NCI-H1694 treated with DMSO at 0.1 percent for 48 hours (cell line): ENCODE measurements around the gene DUSP8.
A peak's percentile ranks its signal among the peaks of the same experiment; 100 is the strongest.

ENCODE experiments used
- DNase-seq: peaks from one replicate; lab custom pipeline; 2025; lab: John Stamatoyannopoulos, UW

Gene DUSP8

DNA sequence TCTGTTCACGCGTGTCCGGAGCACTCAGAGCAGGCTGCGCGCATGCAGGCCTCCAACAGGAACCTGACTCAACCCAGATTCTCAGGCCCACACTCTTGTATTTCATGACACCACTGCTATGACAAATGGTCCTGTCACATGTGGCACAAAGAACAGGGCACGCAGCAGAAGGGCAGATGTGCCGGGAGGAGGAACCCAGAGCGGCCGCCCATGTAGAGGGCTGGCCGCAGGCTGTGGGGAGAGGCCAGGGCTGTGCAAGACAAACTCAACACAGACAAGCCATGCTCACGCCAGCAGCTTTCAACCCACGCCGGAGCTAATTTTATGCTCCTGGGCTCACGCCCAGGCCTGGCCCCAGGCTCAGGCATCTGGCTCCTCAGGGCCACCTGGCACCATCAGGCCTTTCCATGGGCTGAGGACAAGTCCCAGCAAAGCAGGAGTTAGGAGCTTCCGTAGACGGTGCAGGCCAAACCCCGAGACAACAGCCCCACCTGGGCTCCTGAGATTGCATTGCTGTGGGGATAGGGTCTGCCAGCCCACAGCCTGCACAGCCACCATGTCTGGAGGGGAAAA is 40.0 kb downstream of the DUSP8 start:
- DNase-seq: peak; percentile 94

DNA sequence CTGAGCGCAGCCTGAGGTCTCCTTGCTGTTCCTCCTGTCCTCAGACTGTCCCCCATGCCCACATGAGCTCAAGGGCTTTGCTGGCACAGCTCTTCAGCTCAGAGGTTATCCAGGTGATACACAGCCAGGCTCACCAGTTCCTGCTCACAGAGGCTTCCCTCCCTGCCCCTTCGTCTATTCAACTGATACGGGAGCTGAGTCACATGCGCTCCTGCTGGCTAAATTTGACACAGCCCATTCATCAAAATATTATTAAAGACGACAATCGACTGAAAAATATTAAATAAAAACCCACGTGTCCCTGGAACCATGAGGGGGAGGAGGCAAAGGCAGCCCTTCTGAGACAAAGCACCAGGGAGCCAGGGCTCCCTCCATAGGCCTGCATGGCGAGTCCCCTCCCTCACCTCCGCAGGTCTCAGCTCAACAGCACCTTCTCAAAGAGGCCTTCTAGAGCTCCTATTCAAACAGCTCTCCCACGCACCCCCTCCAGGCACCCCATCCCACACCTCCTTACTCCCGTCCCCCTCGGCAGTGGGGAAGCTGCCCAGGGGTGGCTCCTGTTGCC is 40.5 kb downstream of the DUSP8 start:
- DNase-seq: peak; percentile 60

DNA sequence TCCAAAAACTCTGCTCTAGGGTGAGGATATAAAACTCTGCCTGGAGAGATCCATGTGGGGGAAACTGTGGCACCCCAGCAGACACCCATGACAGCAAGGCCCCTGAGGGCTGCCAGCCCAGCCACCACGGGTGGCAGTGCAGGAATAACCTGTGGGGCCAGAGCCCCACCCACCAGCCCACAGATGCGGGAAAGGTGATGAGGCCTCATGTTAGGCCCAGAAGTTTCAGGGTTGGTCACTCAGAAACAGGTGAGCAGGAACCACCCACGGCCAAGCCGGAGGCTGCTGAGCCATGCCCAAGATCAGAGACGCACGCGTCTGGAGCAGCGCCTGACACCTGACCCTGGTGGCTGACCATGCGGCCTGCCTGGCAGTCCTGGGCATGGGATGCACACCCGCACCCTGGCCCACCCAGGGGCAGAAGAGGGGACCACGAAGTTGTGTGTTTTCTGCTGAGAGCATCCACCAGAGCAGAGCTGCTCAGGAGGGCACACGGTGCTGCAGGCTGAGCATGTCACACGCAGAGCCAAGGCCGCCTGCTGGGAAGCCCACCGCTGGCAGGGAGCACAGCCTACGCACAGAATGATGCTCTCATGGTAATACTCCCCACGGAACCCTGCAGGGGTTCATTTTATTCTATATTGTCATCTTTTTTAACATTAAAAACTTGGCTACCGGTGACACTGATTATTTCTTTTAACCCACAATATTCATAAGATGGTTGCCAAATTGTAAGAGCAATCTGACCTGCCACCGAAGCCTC is 41.2 kb downstream of the DUSP8 start:
- DNase-seq: no peak

DNA sequence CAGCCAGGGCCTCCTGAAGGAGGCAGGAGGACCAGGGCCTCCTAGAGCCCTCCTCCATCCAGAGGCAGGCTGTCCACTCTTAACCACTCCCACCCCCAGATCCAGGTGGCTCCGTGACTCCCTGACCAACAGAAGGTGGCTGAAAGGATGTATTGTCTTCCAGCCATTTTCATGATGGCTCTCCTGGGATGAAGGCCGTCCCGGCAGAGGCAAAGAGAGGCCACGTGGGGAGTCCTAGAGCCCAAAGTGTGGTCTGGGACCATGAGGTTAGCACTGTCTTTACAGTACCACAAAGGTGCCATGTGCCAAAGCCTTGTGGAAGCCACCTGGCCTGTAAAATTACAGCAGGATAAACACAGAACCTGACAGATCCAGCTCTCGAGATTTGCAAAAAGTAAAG is 42.3 kb downstream of the DUSP8 start:
- no peak for DNase-seq

DNA sequence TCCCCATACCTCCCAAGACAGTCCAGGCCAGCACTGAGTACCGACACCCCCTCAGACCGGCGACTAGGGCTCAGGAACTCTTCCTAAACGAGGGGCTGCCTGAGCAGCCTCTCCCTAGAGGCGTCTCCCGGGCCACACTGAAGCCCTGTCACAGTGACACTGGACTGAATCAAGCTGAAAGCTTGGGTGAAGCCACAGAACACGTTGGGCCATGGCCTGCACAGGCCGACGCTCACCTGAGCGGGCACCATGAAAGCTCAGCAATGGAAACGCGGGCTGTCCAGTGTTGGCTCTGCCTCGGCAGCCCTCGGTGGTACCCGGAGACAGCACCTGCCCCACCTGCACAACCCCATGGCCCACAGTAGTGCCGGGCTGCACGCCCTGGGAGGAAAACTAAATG is 42.8 kb downstream of the DUSP8 start:
- no peak for DNase-seq

DNA sequence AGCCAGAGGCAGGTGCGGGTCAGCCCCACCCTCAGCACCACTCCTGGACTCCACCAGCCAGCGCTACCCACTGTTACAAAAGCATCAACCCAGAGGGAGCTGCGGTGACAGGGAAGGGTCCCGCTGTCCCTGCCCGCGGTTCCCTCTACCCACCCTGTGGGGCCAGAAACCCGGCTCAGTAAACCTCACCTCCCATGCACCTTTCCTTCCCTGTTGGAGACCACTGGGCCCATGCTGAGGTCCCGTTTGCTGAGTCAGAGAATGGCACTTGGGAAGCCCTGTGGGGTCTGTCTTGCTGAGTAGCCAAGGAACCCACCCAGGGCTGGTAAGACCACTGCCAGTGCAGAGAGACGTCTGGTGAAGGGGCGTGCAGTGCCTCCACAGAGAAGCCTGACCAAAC is 43.4 kb downstream of the DUSP8 start:
- DNase-seq: no peak

DNA sequence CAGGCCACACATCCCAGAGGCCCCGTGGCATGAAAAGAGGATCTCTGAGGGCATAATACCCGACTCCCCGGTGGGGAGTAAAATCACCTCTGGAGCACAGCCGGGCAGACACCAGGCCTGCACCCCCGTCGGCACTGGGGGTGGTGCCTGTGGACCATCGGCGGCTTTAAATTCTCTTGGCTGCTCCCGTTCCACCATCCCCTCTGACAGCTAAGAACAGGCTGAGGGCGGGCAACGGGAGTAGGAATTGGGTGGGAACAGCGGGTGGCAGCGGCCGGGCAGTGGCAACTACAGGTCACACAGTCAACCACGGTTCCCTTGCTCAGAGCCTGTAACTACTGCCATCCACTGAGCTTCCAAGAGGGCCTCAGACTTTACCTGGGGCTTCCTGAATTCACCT is 45.3 kb downstream of the DUSP8 start:
- DNase-seq: no peak

DNA sequence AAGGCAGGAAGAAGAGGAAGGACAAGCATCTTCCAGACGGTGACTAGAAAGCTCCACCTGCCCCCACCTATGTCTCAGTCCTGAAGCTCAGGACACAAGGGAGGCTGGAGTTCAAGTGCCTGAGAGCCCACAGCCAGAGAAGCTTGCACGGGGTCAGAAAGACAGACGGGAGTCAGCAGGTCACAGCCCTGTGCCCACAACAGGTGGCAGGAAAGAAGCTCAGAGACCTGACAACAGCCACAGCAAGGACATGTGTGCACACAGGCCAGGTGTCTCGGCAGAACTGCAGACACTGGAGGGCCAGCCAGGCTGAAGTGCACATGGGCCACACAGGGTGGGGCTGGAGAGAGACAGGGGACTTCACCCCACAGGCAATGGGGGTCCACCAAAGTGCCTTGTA is 48.3 kb downstream of the DUSP8 start:
- DNase-seq: no peak

DNA sequence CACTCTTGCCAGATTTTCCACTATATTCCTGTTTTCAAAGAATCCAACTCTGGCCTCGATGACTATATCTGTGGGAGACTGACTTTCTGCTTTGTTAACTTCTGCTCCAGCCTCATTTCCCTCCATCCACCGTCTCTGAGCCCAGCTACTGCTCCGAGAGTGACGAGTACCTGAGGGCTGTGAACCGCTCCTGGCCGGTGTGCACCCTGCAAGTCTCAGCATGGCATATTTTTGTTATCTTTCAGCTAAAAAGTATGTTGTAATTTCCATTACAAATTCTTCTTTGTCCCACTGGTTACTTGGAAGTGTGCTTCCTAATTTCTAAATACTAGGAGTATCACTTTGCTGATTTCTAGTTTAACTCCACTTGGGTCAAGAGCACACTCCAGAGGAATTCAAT is 49.0 kb downstream of the DUSP8 start:
- DNase-seq: no peak

DNA sequence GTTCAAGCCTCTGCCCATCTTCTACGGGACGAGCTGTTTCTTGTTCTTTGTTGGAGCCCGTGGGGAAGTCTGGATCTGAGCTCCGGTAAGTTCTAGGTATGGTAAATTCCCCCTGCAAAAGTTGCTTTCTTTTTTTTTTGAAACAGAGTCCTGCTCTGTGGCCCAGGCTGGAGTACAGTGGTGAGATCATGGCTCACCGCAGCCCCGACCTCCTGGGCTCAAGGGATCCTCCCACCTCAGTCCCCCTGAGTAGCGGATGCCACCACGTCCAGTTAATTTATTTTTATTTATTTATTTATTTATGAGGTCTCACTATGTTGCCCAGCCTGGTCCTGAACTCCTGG is 50.0 kb downstream of the DUSP8 start:
- no peak for DNase-seq

DNA sequence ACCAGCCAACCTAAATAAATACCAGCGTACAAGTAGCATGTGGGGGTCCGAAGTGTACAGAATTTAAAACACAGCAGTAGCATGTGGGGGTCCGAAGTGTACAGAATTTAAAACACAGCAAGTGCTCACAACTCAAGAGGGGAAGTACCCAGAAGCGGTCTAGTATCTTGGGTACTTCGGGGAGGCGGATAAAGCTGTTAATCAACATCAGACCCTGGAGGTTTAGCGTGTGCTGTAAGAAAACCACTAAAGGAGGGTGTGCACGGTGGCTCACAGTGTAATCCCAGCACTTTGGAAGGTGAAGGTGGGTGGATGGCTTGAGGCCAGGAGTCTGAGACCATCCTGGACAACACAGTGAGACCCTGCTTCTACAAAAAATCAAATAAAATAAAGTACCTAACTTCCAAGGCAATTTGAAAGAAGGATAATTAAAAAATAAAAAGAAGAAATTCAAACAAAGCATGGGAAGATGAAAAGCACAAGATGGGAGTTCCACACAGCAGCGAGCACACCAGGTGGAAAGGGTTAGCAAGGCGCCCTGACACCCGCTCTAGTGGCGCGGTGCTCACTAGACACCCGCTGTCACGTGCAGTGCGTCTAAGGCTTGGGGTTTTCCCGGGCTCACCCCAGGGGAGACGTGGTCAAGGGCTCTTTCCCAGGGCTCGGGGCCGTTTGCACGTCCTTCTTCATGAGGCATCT is 50.5 kb downstream of the DUSP8 start:
- DNase-seq: no peak

DNA sequence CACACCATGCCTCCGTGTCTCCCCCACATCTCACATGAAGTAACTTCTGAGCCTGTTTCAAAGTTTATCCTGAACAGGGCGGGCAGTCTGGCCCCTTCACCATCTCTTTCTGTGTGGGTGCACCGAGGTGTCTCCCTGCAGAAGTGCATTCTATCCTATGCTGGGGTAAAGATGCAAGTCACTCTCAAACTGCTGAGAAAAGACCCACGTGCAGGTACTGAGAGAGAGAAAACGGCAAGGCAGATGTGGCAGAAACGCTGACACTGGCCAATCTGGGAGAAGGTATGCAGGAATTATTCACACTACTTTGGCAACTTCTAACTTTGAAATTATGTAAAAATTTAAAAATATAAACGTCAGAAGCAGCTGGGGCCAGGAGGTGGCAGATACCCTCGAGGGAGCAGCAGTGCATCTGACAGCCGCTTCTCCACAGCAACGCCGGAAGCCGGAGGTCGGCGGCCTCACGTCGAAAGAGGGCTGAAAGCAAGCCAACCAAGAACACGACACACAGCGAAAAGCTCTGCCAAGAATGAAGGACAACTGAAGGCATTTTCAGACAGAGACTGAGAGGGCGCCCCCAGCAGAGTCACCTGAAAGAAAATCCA is 51.3 kb downstream of the DUSP8 start:
- DNase-seq: no peak

DNA sequence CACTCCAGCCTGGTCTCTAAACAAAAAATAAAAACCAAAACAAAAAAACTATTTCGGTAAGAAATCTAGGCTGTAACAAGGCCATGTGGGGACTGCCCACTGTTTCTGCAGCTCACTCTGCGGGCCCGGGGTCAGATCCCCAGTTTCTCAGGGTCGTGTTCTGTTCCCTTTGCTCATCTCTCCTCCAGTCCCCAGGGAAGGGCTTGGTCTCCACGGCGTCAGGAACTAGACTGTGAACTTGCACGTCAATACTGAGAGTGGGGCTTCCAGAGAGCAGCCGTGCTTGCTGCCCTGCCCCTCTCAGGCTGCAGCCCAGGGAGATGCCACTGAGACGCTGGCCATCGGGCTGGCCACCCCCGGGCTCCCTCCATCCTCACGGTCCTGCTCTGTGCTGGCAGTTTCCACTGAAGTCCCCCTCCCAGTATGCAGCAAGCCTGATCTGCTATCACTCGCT is 51.8 kb downstream of the DUSP8 start:
- DNase-seq: no peak

DNA sequence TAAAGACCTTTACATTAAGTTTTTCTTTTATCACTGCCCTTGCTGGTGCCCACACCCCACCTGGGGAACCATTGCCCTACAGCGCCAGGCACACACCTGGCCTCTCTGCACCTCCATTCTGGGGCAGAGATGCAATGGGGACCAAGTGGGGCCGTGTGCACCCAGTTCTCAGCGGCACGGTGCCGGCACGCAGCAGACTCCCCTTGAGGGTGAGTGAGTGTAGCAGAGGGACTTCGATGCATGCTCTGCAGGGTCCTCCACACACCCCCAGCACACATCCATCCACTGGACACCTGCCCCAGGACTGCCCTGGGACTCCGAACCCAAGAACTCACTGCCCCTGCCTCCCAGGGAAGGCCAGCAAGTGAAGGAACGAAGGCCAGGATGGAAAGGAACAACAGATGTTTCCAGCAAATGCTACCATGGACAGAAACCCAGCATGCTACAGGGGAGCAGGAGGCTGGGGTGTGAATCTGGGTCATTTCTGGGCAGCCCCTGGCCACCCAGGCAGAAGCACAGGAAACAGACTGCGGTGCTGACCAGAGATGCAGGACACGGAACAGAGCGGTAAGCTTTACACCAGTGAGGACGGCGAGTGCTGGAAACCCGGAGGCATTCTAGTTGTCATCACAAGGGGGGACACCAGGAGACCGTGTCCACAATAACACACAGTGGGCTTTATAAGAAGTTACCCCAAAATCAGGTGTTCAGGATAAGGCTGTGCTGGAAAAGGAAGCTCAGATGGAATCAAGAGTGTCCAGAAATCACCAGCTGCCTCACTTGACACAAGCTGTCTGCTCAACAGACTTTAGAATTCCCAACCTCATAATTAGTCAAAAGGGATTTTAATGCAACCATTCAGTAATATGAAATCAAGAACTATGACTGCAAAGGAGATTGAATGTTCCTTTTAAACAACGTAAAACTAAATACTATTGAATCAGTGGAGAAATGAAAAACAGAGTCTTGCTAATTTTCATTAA is 52.8 kb downstream of the DUSP8 start:
- DNase-seq: no peak

DNA sequence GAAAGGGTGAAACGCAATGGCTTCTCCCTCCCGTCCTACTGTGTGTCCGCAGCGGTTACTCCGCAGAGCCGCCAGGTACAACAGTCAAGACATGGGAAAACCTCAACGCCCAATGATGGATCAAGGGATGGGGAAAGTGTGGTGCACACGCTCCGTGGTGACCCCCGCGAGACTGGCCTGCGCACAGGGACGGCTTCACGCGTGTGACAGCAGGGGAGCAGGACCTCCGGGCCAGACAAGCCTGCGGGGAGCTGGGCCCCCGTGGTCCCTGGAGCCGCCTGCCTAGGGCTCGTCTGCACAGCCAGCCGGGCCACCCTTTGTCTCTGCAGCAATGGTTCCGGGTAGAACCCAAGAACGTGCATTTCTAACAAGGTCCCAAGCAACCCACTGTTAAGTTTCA is 53.8 kb downstream of the DUSP8 start:
- no peak for DNase-seq

DNA sequence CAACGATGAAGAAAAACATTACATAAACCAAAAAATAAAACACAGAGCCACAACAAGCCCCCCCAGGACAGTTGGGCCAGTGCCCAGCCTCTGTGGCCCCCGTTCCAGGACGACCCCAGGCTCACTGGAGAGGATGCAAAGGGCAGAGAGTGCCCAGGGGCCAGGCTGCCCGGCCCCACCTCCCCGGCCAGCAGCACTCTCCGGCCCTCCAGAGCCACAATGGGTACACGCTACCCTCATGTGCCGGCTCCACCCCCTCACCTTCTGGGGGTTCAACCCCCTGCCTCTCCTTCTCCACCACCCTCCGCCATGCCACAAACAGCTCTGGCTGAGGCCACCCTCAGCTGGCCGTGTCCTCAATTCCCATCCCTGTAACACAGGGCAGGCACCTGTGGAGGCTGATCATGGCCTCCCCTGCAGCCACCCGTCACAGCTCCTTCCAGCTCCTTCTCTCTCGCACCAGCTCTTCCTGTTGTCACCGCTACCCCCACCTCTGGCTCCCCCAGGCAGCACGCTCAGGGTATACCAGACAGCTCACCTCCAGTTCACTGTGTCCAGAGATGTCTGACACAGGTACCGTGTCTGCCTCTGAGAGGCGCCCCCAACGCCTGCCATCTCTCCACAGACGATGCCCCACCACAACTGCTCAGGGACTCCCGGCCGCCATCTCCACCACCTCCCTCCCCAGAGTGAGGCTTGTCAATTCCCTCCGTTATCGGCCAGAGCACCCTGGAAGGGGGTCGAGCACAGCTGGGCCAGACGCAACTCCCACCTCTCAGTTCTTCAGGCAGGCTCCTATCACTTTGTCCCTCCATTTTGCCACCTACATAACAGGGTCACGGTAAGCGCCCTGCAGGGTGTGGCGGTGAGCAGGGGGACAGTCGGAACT is 54.7 kb downstream of the DUSP8 start:
- DNase-seq: no peak

DNA sequence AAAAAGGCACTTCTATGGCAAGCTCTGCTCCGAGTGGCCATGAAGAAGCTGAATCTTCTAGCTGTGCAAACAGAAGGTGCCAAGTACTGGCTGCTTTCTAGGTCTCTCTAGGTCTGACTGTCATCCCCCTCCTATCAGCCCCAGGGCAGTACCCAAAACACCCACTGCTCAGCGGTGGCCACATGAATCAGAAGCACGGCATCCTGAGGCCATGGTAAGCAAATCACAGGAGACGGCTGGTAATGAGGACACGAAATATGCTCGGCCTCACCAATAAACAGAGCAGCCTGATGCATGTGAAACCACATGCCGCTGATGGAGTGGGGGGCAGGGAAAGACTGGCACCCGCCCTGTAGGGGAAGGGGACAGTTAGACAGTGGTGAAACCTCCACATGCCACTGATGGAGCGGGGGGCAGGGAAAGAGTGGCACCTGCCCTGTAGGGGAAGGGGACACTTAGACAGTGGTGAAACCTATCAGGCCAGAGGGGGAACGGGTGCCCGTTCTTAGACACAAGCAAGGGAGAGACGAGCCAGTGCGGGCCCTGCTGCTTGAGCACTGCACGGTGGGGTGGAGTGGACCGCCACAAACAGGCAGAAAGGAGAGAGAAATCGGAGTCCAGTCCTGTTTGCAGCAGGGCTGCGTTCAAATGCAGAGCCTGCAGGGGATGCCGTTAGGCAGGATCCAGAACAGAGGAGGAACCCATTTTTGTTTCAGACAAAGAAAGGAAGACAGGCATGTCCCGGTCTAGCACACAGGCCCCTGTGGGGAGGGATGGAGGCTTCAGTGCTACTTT is 55.6 kb downstream of the DUSP8 start:
- DNase-seq: no peak

DNA sequence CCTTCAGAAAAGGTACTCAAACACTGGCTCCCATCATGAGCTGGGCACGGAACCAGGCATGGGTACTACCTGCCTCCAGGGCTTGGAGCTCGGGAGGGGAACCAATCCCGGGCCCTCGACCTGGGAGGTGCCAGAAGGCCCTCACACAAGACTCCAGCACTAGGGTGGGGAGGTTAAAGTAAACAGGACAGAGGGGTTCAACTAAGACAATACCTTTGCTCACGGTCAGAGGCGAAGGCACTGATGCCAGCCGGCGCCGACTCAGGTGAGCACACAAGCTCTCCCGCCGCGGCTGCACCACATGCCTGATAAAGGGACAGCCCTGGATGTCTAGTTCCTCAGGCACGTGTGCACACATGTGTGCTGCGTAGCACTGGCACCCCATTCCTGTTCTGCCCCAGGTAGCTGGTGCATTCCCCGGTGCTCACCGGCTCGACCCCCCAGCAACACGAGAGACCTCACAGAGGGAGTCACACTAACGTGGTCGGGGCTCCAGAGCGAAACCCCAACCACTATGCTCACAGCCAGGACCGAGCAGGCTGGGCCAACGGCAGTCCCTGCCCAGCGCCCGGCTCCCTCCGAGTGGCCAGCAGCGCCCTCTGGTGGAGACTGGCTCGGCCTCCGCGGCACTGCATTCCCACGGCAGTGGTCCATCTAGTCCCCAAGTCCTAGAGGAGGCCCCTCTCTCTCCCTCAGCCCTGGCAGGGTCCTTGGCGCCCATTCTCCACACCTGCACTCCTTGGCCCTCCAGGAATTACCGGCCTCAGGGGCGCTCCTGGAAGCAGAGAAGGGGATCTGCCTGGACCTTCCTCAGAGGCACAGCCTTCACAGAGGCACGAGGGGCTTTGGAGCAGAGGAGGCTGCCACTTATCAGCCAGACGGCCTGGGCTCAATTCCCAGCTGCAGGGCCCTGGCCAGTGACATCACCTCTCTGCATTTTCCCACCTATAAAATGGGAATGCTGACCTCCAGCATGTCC is 56.7 kb downstream of the DUSP8 start:
- peak; percentile 23 for DNase-seq
